Lung (tissue), 12 donors: ENCODE results near the gene RSRC2. TPM values are rescaled to one million over a fixed set of nuclear protein-coding genes. Genes with fewer than 3 reads are reported as not detected.
A peak's percentile ranks its signal among the peaks of the same experiment; 100 is the strongest.

Source experiments
- ATAC-seq: fragments of 200-7000 bp; cut with Tn5 transposase; one replicate; pipeline ENCODE4 v1.9.1; 2020; ENCODE audit warnings: moderate number of reproducible peaks; ENCODE audit not compliant: insufficient read depth, low FRiP score
- DNase-seq, 3 donors: peaks; one replicate each; pipeline ENCODE4 v3.0.0-alpha.2; 2013 to 2017
- H3K27ac ChIP-seq, 2 donors: one replicate each; pipeline ENCODE4 v1.5.1; 2013; ENCODE audit warnings: mild to moderate bottlenecking in 2 of 2, moderate library complexity in 2 of 2, control low read depth in 1 of 2, inconsistent platforms in 1 of 2, low read depth in 1 of 2, low read length in 1 of 2
- H3K27me3 ChIP-seq, 3 donors: one replicate each; pipeline ENCODE4 v1.5.1; 2013; ENCODE audit warnings: low read length in 2 of 3; ENCODE audit not compliant: control insufficient read depth in 3 of 3, insufficient read depth in 3 of 3
- H3K36me3 ChIP-seq, 4 donors: one replicate each; pipeline ENCODE4 v1.5.1; 2013; ENCODE audit warnings: low read length in 4 of 4, mild to moderate bottlenecking in 1 of 4, moderate library complexity in 1 of 4; ENCODE audit not compliant: control insufficient read depth in 4 of 4, insufficient read depth in 4 of 4
- H3K4me1 ChIP-seq, 5 donors: one replicate each; pipeline ENCODE4 v1.5.1; 2013; ENCODE audit warnings: low read length in 5 of 5, mild to moderate bottlenecking in 2 of 5, moderate library complexity in 1 of 5; ENCODE audit not compliant: control insufficient read depth in 5 of 5, insufficient read depth in 5 of 5
- H3K4me3 ChIP-seq: one replicate; pipeline ENCODE4 v1.5.1; 2013; ENCODE audit warnings: mild to moderate bottlenecking, control low read depth, moderate library complexity
- H3K9ac ChIP-seq, 2 donors: one replicate each; pipeline ENCODE4 v1.5.1; 2013; ENCODE audit warnings: low read length in 2 of 2, control low read depth in 1 of 2; ENCODE audit not compliant: insufficient read depth in 1 of 2
- H3K9me3 ChIP-seq, 4 donors: one replicate each; pipeline ENCODE4 v1.5.1; 2013; ENCODE audit warnings: low read length in 3 of 4, mild to moderate bottlenecking in 1 of 4, moderate library complexity in 1 of 4; ENCODE audit not compliant: control insufficient read depth in 4 of 4, insufficient read depth in 3 of 4
- CTCF ChIP-seq: IDR thresholded peaks from 2 replicates; pipeline ENCODE4 v1.5.1; 2012; ENCODE audit warnings: mild to moderate bottlenecking; ENCODE audit errors: control extremely low read depth, extremely low read depth
- WGBS, 2 donors: extraction: QIAGEN DNeasy Blood & Tissue Kit; methylation state at CpG; one replicate each; pipeline ENCODE4 v1.1.7; 2013; 5-methylcytosine and 5-hydroxymethylcytosine counted together
- polyA plus RNA-seq, 2 donors: library from polyadenylated mRNA; stranded (reverse); fragments of 200-250 nt; gene quantifications; one replicate each; pipeline ENCODE4 v1.2.1, GENCODE V29; 2013
- total RNA-seq, 2 donors: library from RNA; depleted of rRNA in 1 of 2; stranded (reverse); fragments of >200 nt in 1 of 2; gene quantifications; one replicate each; pipeline ENCODE4 v1.2.1, GENCODE V29; 2014 to 2021
- donor health status: control.
- donor health status: control.
- donor health status: Bipolar disorder and iron deficiency.
- donor health status: healthy.
- donor health status: DM: yes; HTN: yes; CAD: no.

Gene RSRC2
- total and polyA plus RNA-seq, 4 donors, result 43.3 to 115 (median 47.9) TPM

GRCh38 chr12:122528992-122529391, 2.3 kb upstream of the RSRC2 start:
- Histone ChIP-seq H3K27me3 (no peaks in the 10 kb centered on the region), H3K4me3 (no peak overlapping the region), H3K9me3 (peaks cover 0 to 2% (median 0%) of the 10 kb centered on the region in 4 donors), H3K4me1 (peaks cover 3 to 24% (median 6%) of the 10 kb centered on the region in 5 donors), H3K36me3 (peaks cover 0 to 14% (median 2%) of the 10 kb centered on the region in 4 donors), H3K9ac (no peak overlapping the region), H3K27ac (no peak overlapping the region)
- DNase-seq (no peak), ATAC-seq (no peak)
- WGBS, 2 donors, result 94% methylated on average over 6 of the region's 6 CpGs
- TF ChIP-seq CTCF, result no peak

GRCh38 chr12:122528582-122528981, 1.8 kb upstream of the RSRC2 start:
- Histone ChIP-seq H3K27me3 (no peaks in the 10 kb centered on the region), H3K27ac (no peak overlapping the region), H3K9me3 (peaks cover 0 to 2% (median 0%) of the 10 kb centered on the region in 4 donors), H3K9ac (no peak overlapping the region), H3K4me3 (no peak overlapping the region), H3K36me3 (peaks cover 0 to 14% (median 2%) of the 10 kb centered on the region in 4 donors), H3K4me1 (peaks cover 3 to 28% (median 8%) of the 10 kb centered on the region in 5 donors)
- 93 to 96% methylated on average over 7 of the region's 7 CpGs for WGBS, 2 donors
- no peak for DNase-seq
- no peak for TF ChIP-seq CTCF
- ATAC-seq, result no peak

- WGBS, 2 donors, result 1% methylated on average over 21 of the region's 21 CpGs
- H3K4me3 ChIP-seq, result peak overlapping the region; percentile 81
- peaks cover 0 to 12% (median 2%) of the 10 kb centered on the region in 4 donors for H3K36me3 ChIP-seq
- peaks cover 0 to 2% (median 0%) of the 10 kb centered on the region in 4 donors for H3K9me3 ChIP-seq
- peak overlapping the region; percentile 56 to 66 for H3K9ac ChIP-seq
- H3K27me3 ChIP-seq, result no peaks in the 10 kb centered on the region
- ATAC-seq (no peak), DNase-seq (peak in 2 of 3 donors; percentile 12 to 17)
- H3K4me1 ChIP-seq, result peaks cover 3 to 38% (median 15%) of the 10 kb centered on the region in 5 donors
- no peak for TF ChIP-seq CTCF
- peak overlapping the region; percentile 47 to 76 for H3K27ac ChIP-seq
These were observed 775 bp upstream of the RSRC2 start for GRCh38 chr12:122527478-122527944.
